ENCODE results near the gene NPPC. TPM values are rescaled to one million over a fixed set of nuclear protein-coding genes. Genes with fewer than 3 reads are reported as not detected.

NPPC gene
- total RNA-seq, 1 donor = not detected

DNA sequence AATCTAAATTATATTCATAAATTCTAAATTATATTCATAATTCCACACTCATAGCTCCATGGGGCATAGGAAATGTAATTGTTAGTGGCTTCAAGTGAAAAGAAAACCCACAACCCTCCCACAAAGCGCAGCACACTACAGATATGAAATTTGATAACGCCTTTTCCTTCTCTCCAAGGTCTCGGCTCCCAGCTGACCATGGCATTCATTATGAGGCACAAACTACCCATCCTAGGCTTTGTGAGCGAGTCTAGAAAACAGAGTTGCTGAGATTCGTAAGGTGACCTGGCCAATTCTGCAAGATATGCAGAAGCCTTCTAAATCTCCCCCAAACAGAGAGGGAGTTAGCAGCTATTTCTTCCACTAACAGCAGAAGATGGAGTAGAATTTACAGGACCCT lies 5.4 kb downstream of the NPPC start:
- TF ChIP-seq, protein P1, sequence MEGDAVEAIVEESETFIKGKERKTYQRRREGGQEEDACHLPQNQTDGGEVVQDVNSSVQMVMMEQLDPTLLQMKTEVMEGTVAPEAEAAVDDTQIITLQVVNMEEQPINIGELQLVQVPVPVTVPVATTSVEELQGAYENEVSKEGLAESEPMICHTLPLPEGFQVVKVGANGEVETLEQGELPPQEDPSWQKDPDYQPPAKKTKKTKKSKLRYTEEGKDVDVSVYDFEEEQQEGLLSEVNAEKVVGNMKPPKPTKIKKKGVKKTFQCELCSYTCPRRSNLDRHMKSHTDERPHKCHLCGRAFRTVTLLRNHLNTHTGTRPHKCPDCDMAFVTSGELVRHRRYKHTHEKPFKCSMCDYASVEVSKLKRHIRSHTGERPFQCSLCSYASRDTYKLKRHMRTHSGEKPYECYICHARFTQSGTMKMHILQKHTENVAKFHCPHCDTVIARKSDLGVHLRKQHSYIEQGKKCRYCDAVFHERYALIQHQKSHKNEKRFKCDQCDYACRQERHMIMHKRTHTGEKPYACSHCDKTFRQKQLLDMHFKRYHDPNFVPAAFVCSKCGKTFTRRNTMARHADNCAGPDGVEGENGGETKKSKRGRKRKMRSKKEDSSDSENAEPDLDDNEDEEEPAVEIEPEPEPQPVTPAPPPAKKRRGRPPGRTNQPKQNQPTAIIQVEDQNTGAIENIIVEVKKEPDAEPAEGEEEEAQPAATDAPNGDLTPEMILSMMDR (IDR thresholded peaks at IDR 0.05; ENCODE audit: insufficient read depth, low read length) = no peak
- no peak overlapping the region for H3K4me3 ChIP-seq (ENCODE audit: low read depth, low read length)
- DNase-seq (ENCODE audit: low read depth) = no peak

DNA sequence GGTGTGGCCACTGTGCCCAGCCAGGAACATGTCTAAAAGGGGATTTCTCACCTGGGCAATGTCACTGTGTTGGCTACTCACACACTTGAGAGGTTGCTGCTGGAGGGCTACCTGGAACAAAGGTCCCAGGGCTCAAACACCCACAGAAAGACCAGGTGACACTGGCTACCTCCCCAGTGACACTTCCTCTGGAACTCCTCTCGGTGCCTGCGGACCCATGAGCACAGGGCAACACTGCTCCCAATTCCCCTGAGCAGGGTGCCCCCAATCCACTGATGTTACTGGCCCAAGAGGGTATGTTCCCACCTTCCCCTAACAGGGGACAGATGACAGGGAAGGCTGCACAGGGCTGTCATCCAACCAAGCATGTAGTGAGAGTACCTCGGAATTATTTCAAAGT lies 5.8 kb downstream of the NPPC start:
- TF ChIP-seq, protein P1 (IDR thresholded peaks at IDR 0.05; ENCODE audit: insufficient read depth, low read length) = no peak
- no peak for DNase-seq (ENCODE audit: low read depth)
- no peak overlapping the region for H3K4me3 ChIP-seq (ENCODE audit: low read depth, low read length)

DNA sequence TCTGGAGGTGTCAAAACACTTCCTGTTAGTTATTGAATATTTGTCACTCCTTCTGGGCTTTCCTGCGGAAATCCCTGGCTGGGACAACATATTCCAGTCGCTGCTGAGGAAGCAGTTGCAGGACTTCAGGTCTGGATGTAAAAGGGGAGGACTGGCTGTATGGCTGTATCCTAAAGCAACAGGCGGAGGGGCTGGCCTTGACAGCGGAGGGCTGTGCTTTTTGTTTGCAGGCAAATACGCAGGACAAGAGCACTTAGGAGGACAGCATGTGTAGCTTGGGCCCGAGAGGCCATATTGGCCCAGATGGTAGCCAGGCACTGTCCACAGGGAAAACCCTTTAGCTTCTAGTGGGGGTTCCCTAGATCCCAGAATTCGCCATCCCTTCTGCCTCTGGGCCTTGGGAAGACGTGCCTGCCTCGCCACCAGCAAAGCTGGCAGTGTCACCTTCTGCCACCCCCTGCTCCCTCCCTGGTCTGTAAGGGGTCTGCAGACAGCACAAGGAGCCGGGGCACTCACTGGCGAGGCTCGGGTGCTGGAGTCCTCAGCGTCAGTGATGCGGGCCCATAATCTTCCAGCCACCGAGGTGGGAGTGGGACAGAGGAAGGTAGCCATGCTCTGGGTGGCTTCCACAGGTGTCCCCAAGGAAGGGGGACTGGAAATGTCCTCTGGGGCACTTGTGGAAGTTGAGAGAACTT lies 6.7 kb downstream of the NPPC start:
- no peak for DNase-seq (ENCODE audit: low read depth)
- no peak overlapping the region for H3K4me3 ChIP-seq (ENCODE audit: low read depth, low read length)
- TF ChIP-seq, protein P1 (IDR thresholded peaks at IDR 0.05; ENCODE audit: insufficient read depth, low read length) = no peak

DNA sequence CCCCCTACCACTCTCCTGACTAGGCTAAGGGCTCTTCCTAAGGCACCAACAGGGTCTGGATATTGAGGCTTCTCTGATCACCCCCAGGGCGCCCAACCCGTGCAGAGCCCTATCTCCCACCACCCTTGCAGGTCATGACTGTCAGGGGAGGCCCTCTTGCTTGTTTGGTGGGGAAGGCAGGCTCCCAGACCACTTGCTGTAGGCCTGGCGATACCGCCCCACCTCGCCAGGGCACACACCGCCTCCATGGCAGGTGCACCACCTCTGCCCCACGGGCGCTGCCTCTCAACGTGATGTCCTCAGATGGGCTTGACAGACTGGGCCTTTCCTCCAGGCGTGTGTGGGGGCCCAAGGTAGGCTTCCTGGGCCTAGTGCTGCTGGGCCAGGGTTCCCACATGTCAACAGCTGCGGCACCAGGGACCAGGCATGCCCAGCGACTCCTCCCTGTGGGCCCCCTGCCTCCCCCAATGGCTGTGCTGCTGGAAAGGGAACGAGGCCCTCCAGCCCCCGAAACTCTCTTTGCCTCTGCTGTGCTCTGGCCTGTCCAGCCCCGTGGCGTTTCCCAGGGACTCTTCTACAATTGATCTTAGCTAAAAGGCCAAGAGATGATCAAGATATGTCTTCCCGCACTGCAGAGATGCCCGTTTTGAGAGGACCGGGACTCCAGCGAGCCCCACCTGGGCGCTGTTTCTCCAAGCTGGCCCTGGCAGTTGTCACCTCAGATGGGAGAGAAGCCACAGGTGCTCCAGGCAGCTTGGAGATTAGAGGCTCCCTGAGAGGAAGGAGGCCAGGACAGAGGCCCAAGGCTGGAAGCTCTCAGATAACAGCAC lies 7.5 kb downstream of the NPPC start:
- TF ChIP-seq, protein P1 (IDR thresholded peaks at IDR 0.05; ENCODE audit: insufficient read depth, low read length) = no peak
- DNase-seq (ENCODE audit: low read depth) = no peak
- H3K4me3 ChIP-seq (ENCODE audit: low read depth, low read length) = no peak overlapping the region

DNA sequence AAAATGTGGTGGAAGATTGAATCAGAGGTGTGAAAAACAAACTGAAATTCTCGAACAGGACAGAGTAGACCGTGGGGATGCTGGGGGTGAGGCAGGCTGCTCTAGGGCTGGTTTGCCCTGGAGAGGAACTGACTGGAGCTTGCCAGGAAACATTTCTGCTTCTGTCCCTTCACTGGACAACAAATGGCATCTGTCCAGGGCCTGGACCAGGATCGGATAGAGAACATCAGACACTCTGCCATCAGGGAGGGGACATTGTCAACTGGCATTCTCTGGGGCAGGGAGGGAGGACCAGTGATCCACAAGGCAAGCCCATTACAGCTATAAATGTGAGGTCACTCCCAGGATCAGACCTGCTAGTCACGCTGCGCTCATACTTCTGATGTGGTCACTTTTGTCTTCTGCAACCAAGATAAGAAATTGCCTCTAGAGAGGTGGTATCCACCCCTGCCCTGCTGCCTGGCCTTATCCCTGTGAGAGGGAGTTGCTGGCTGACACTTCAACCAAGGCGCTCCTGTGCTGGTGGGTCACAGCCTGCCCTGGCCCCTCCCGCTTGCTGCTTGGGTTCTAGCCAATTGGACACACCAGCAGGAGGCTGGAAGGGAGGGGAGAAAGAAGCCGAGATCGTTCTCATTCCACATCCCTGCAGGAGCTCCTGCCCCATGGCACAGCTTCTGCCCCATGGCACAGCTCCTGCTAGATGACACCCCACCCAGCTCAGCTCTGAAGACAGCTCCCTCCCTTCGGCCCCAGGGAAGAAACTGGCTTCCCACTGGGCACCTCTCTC lies 8.7 kb downstream of the NPPC start:
- TF ChIP-seq, protein P1 (IDR thresholded peaks at IDR 0.05; ENCODE audit: insufficient read depth, low read length) = no peak
- peak; percentile 23 for DNase-seq (ENCODE audit: low read depth)
- no peak overlapping the region for H3K4me3 ChIP-seq (ENCODE audit: low read depth, low read length)

DNA sequence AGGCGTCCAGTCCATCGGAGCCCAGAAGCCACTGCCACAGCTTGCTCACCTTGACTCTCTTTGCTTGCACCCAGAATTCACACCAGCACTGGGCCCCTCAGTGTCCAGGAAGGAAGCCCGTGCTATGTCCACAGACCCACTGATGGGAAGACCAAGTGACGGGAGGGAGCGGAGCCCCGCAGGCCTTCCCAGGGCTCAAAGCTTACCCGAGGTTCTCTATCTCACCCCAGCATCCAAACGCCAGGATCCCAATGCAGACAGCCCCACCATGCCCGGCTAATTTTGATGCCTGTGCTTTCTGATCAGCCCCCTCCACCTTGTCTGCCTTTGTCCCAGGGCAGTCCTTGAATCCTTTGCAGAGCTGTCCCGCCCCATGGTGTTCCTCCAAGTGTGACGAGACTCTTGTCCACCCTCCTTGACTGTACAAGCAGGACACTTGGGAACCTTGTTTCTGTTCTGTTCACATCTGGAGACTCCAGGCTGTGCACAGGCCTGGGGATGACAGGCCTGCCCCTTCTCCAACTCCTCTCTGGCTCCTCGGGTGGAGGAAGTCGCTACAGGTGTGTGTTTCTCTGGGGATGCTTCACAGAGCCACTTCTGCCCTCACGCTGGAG lies 12.0 kb downstream of the NPPC start:
- H3K4me3 ChIP-seq (ENCODE audit: low read depth, low read length) = no peak overlapping the region
- TF ChIP-seq, protein P1 (IDR thresholded peaks at IDR 0.05; ENCODE audit: insufficient read depth, low read length) = no peak
- DNase-seq (ENCODE audit: low read depth) = no peak
